Islet precursor cell (in vitro differentiated cells): Measurements from ENCODE around the gene PNLIPRP2.
A peak's percentile ranks its signal among the peaks of the same experiment; 100 is the strongest.

Experiments
- DNase-seq: peaks from one replicate; pipeline ENCODE4 v3.0.0-alpha.2; 2018

PNLIPRP2 gene

GRCh38 chr10:116613471-116613870 lies 7.3 kb upstream of the PNLIPRP2 start:
- DNase-seq, result no peak

- DNase-seq, result peak; percentile 12
Observed at GRCh38 chr10:116614796-116615195, 6.0 kb upstream of the PNLIPRP2 start.

GRCh38 chr10:116615199-116615776 lies 5.5 kb upstream of the PNLIPRP2 start:
- DNase-seq, result no peak

GRCh38 chr10:116621476-116621875 lies 723 bp downstream of the PNLIPRP2 start:
- DNase-seq, result peak; percentile 40

- DNase-seq, result peak; percentile 41
Observed at GRCh38 chr10:116621934-116622655, 1.3 kb downstream of the PNLIPRP2 start.

GRCh38 chr10:116625845-116626244 lies 5.1 kb downstream of the PNLIPRP2 start:
- no peak for DNase-seq

GRCh38 chr10:116626815-116627214 lies 6.1 kb downstream of the PNLIPRP2 start:
- DNase-seq, result no peak

- peak; percentile 83 for DNase-seq
Observed at GRCh38 chr10:116627386-116627933, 6.7 kb downstream of the PNLIPRP2 start.

GRCh38 chr10:116629340-116629739 lies 8.6 kb downstream of the PNLIPRP2 start:
- no peak for DNase-seq

- DNase-seq, result no peak
Observed at GRCh38 chr10:116630020-116630419, 9.3 kb downstream of the PNLIPRP2 start.

- no peak for DNase-seq
Observed at GRCh38 chr10:116631871-116632295, 11.1 kb downstream of the PNLIPRP2 start.

GRCh38 chr10:116632596-116633215 lies 12.0 kb downstream of the PNLIPRP2 start:
- no peak for DNase-seq

- no peak for DNase-seq
Observed at GRCh38 chr10:116633216-116633600, 12.5 kb downstream of the PNLIPRP2 start.

GRCh38 chr10:116634126-116634975 lies 13.6 kb downstream of the PNLIPRP2 start:
- DNase-seq, result no peak

- DNase-seq, result no peak
Observed at GRCh38 chr10:116636385-116636784, 15.6 kb downstream of the PNLIPRP2 start.

GRCh38 chr10:116636976-116637375 lies 16.2 kb downstream of the PNLIPRP2 start:
- DNase-seq, result no peak

- DNase-seq, result no peak
Observed at GRCh38 chr10:116637830-116638229, 17.1 kb downstream of the PNLIPRP2 start.

GRCh38 chr10:116646502-116646901 lies 25.7 kb downstream of the PNLIPRP2 start:
- DNase-seq, result no peak

GRCh38 chr10:116648903-116649302 lies 28.1 kb downstream of the PNLIPRP2 start:
- no peak for DNase-seq

- no peak for DNase-seq
Observed at GRCh38 chr10:116653885-116654284, 33.1 kb downstream of the PNLIPRP2 start.

- DNase-seq, result peak; percentile 68
Observed at GRCh38 chr10:116654816-116655215, 34.1 kb downstream of the PNLIPRP2 start.

- DNase-seq, result no peak
Observed at GRCh38 chr10:116655568-116655967, 34.8 kb downstream of the PNLIPRP2 start.

GRCh38 chr10:116656044-116656443 lies 35.3 kb downstream of the PNLIPRP2 start:
- no peak for DNase-seq
